LHCN-M2 (cell line): Measurements from ENCODE around the gene ZBTB34. TPM values are rescaled to one million over a fixed set of nuclear protein-coding genes. Genes with fewer than 3 reads are reported as not detected.
"Not testable (repeated sequence)": the region's sequence is repeated elsewhere in the genome, so short reads cannot be mapped to it uniquely, and the experiment has no call there.

Experiments used
- DNase-seq: peaks from one replicate; pipeline ENCODE4 v3.0.0-alpha.2; 2012; ENCODE audit warnings: low read depth
- polyA plus RNA-seq: library from polyadenylated mRNA; unstranded; fragments of >200 nt; gene quantifications from one replicate; pipeline ENCODE4 v1.2.1, GENCODE V29; 2012; ENCODE audit warnings: missing spikeins
- total RNA-seq: library from RNA; depleted of rRNA; stranded (reverse); fragments of >200 nt; gene quantifications from 2 replicates; pipeline ENCODE4 v1.2.3, GENCODE V29; 2014; rRNA removed

The ZBTB34 gene, protein sequence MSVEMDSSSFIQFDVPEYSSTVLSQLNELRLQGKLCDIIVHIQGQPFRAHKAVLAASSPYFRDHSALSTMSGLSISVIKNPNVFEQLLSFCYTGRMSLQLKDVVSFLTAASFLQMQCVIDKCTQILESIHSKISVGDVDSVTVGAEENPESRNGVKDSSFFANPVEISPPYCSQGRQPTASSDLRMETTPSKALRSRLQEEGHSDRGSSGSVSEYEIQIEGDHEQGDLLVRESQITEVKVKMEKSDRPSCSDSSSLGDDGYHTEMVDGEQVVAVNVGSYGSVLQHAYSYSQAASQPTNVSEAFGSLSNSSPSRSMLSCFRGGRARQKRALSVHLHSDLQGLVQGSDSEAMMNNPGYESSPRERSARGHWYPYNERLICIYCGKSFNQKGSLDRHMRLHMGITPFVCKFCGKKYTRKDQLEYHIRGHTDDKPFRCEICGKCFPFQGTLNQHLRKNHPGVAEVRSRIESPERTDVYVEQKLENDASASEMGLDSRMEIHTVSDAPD
- total RNA-seq: 2.3 and 2.7 TPM in 2 replicates
- 1.2 TPM for polyA plus RNA-seq

DNA sequence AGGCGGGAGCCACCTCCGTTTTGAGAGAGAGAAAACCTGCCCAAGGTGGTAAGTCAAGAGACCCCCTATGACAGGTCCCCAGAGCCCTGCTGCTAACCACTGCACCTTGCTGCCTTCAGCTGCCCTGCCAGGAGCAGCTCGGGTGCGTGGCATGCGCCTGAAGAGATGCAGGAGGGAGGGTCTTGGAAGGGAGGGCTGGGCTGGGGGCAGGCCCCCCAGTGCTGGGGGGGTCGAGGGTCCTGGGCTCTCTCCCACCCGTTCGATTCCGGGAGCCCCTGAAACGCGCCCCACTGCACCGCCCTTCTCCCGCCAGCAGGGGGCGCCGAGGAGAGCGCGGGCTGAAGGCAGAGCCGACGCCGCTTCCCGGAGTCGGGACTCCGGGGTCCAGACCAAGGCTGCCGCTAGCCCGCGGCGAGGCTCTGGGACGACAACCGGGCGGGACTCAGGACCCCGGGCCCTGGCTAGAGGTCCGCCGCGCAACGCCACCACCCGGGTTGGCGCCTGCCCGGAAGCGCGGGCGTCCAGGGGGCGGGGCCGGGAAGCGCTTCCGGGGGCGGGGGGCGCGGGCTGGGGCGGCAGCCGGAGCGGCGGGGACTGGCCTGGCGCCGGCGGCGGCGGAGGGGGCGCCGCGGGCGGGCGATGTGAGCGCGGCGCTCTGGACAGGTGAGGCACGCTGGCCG, at the start of gene ZBTB34:
Gene ZBTB34, plus strand, starts transcription at position 563 of the 680 bp plus-strand sequence. CDS start 18,761 bp downstream, outside the sequence.
- DNase-seq: peak; percentile 41

GRCh38 chr9:126813072-126813471, 47.4 kb upstream of the ZBTB34 start:
- no peak for DNase-seq

- no peak for DNase-seq
These were observed 46.3 kb upstream of the ZBTB34 start for GRCh38 chr9:126814091-126814490.

GRCh38 chr9:126817615-126818014, 42.8 kb upstream of the ZBTB34 start:
- DNase-seq: not testable (repeated sequence)

DNA sequence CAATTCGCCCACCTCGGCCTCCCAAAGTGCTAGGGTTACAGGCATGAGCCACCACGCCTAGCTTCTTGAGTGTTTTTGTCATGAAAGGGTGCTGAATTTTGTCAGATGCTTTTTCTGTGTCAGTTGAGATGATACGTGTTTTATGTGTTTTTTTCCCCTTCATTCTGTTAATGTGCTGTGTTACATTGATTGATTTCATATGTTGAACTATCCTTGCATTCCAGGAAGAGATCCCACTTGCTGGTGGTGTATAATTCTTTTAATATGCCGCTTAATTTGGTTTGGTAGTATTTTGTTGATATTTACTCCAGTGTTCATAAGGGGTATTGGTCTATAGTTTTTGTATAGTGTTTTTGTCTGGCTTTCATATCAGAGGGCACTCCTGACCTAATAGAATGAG, 42.0 kb upstream of the ZBTB34 start:
- DNase-seq: no peak

DNA sequence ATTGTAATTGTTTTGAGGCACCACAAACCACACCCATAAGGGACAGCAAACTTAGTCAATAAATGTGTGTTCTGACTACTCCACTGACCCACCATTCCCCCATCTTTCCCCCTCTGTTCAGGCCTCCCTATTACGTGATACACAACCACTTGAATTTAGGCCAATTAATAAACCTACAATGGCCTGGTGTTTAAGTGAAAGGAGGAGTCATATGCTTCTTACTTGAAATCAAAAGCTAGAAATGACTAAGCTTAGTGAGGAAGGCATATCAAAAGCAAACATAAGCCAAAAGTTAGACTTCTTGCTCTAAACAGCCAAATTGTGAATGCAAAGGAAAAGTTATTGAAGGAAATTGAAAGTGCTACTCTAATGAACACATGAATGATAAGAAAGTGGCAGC, 41.0 kb upstream of the ZBTB34 start:
- no peak for DNase-seq

GRCh38 chr9:126822278-126822677, 38.2 kb upstream of the ZBTB34 start:
- no peak for DNase-seq

- DNase-seq: no peak
These were observed 37.6 kb upstream of the ZBTB34 start for GRCh38 chr9:126822873-126823272.

GRCh38 chr9:126824052-126824451, 36.4 kb upstream of the ZBTB34 start:
- not testable (repeated sequence) for DNase-seq

DNA sequence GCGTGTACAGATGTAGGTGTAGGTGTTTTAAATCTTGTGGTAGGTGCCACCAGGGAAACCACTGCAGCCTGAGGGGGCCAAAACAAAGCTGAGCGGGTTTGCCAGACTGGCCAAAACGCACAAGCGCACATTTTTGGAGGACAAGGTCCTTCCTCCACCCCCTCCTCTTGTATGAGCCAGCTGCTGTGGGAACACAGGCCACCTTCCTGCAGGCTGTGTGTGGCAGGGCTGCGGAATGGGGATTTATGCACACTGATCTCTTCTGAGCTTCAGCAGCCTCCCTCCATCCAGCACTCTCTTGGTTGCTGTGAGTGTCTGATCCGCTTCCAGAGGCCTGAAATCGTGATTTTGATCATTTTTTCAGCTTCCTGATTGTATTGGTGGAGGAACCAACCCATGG, 33.2 kb upstream of the ZBTB34 start:
- no peak for DNase-seq

GRCh38 chr9:126829035-126829434, 31.4 kb upstream of the ZBTB34 start:
- no peak for DNase-seq

DNA sequence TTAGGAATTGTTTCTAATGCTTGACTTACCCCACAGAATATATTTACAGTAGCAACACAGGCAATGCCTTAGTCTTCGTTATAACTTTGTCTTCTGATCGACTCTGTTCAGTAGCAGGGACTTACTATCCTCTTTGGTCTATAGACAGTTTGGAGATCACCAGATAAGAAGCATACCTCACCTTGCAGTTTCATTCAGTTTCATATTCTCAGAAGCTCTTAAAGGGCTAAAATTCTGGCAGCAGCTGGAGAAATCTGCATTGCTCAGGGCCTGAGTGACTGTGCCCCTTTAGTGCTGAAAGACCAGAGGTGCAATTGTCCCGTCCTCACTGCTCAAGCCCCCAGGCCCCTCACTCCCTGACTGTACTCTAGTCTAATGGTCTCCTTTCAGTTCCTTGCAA, 29.6 kb upstream of the ZBTB34 start:
- no peak for DNase-seq

DNA sequence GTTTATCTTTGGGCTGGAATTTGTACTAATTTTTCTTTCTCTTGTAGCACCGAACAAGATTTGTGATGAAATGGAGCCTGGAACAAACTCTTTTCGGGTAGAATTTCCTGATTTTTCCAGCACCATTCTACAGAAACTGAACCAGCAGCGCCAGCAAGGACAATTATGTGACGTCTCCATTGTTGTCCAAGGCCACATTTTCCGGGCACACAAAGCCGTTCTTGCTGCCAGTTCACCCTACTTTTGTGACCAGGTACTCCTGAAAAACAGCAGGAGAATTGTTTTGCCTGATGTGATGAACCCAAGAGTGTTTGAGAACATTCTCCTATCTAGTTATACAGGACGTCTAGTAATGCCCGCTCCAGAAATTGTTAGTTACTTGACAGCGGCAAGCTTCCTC, 28.0 kb upstream of the ZBTB34 start:
- no peak for DNase-seq

DNA sequence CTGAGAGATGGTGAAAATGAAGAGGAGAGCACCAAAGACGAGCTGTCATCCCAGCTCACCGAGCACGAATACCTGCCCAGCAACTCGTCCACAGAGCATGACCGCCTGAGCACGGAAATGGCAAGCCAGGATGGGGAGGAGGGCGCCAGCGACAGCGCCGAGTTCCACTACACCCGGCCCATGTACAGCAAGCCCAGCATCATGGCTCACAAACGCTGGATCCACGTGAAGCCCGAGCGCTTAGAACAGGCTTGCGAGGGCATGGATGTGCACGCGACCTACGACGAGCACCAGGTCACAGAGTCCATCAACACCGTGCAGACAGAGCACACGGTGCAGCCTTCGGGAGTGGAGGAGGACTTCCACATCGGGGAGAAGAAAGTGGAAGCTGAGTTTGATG, 27.4 kb upstream of the ZBTB34 start:
- no peak for DNase-seq

DNA sequence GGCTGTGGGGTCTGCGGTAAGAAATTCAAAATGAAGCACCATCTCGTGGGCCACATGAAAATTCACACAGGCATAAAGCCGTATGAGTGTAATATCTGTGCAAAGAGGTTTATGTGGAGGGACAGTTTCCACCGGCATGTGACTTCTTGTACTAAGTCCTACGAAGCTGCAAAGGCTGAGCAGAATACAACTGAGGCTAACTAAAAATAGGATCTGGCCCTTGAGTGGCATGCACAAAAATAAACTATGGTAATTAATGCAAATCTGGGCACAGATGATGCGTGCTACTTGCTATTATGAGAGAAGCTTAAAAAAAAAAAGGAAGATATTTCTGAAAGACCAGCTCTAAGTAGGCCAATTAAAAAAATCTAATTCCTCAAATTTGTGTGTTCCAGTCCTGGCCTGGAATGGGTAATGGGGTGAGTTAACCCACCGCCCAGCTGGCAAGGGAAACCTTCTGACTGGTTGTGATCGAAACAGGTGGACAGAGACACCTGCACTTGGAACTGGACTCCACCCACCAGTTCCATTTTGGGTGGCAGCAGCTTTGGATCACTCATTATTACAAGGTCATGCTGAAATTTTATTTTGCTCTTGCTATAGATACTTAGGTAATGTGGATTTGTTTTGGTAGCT, 26.6 kb upstream of the ZBTB34 start:
- DNase-seq: no peak

- DNase-seq: no peak
These were observed 25.8 kb upstream of the ZBTB34 start for GRCh38 chr9:126834672-126835071.

- DNase-seq: peak; percentile 56
These were observed 24.2 kb upstream of the ZBTB34 start for GRCh38 chr9:126836216-126836615.

DNA sequence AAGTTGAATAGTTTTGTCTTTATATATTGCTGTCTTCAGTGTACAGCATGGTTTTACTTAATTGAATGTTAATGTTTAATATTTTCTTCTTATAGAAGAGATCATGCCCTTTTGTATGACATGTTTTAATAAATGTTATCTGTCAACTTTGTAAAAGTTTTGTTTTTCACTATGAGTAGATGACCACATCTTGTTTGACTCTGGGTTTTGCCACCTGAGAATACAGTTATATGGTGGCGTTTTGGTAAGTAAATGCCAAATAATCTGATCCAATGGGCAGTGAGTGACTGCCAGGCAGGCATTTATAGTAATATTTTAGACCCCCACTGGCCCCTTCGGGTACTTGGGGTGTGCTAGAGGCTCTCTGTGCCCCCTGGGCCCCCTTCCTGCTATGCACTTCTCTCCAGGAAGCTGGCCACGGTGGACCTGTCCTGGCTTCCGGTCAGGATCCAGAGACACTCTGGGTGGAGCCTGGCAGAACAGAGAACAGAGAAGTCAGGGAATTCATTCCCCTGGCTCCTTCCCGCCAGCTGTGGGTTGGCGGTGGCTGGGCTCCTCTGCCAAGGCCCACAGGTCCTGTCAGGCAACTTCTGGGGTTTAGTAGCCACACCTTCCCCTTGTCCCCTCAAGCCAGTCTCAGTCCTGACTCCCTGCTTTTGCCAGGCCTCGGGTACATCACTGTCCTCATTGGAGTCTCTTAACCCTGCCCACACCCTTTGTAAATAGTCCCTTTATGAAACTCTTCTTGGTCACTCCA, 22.2 kb upstream of the ZBTB34 start:
- DNase-seq: no peak

DNA sequence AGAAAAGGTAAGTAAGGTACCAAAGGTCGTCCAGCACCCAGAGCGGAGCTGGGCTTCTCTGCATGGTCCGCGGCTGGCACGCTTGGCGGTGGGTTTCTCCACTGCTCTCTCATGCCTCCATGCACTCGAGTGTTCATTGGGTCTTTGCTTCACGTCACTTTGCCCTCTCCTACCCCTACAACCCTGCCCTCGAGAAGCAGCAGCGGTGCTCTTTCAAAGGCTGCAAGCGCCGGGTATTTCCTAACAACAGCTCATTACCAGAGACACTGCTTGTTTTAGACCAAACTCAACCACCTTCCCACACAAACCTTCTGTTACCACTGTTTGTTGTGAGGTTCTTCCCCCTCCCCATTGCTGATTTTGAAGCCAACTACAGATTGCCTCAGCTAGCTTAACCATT, 21.5 kb upstream of the ZBTB34 start:
- DNase-seq: no peak

DNA sequence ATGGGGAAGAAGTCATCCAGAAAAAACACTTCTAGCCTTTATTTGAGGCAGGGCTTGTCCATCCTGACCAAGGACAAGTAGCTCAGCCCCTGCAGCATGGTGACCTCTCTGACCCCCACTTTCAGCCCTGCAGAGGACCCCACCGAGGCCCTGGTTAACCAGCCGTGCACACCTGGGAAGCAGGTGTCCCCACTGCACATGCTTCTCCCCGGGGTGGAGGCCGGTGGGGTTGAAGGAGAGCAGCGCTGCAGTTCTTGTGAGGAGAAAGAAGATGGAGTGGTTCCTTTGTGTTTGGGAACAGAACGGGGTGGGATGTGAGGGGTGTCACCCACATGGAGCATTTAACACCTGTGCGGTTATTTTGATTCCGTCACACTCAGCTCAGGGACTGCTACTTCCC, 21.1 kb upstream of the ZBTB34 start:
- no peak for DNase-seq

- no peak for DNase-seq
These were observed 18.1 kb upstream of the ZBTB34 start for GRCh38 chr9:126842220-126842842.
